Left renal cortex interstitium (tissue), 4 donors: ENCODE data around the gene HSFX4. TPM values are rescaled to one million over a fixed set of nuclear protein-coding genes. Genes with fewer than 3 reads are reported as not detected.
A peak's percentile ranks its signal among the peaks of the same experiment; 100 is the strongest.
"Not testable (repeated sequence)": the region's sequence is repeated elsewhere in the genome, so short reads cannot be mapped to it uniquely, and the experiment has no call there.

Experiments
- DNase-seq, 4 donors: peaks; one replicate each; pipeline ENCODE4 v3.0.0-alpha.2; 2013; ENCODE audit warnings: low read depth in 4 of 4, low spot score in 2 of 4, missing footprints in 1 of 4
- polyA plus RNA-seq, 4 donors: library from polyadenylated mRNA; unstranded; fragments of 120-200 nt; gene quantifications; one replicate each; pipeline ENCODE4 v1.2.1, GENCODE V29; 2013; ENCODE audit not compliant: insufficient read length in 4 of 4

HSFX4 gene
- polyA plus RNA-seq, 4 donors = 0.16 to 0.35 (median 0.22) TPM

DNA sequence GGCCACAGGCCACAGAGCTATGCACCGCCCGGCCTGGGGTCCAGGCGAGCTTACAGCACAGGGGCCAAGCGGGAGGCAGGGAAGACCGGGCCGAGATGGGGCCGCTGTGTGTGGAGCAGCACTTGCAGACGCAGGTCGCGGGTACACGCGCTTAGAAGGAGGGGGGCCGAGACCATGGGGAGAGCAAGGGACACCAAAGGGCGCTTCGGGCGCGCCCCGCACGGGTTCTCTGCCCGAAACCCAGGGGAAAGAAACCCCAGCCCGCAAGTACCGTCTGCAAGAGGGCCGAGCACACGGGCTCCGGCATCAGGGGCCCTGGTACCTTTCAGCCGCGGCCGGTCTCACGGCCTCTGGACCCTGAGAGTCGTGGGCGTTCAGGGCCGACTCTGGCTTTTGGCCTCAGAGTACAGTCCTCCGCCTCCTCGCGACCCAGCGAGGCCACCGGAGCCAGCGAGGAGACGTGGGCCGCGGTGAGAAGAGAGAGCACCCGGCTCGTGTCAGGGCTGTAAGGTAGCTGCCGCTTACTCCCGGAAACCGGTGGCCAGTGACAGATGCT is 8.6 kb downstream of the HSFX4 start:
- no peak for DNase-seq

GRCh38 chrX:149938427-149938880 is 9.1 kb downstream of the HSFX4 start, which contains the start of gene EOLA2:
TSS of gene EOLA2 (minus strand) at chrX:149938491. CDS start at chrX:149933874, 4,617 bp downstream.
- DNase-seq = peak; percentile 82 to 91 (median 86)

DNA sequence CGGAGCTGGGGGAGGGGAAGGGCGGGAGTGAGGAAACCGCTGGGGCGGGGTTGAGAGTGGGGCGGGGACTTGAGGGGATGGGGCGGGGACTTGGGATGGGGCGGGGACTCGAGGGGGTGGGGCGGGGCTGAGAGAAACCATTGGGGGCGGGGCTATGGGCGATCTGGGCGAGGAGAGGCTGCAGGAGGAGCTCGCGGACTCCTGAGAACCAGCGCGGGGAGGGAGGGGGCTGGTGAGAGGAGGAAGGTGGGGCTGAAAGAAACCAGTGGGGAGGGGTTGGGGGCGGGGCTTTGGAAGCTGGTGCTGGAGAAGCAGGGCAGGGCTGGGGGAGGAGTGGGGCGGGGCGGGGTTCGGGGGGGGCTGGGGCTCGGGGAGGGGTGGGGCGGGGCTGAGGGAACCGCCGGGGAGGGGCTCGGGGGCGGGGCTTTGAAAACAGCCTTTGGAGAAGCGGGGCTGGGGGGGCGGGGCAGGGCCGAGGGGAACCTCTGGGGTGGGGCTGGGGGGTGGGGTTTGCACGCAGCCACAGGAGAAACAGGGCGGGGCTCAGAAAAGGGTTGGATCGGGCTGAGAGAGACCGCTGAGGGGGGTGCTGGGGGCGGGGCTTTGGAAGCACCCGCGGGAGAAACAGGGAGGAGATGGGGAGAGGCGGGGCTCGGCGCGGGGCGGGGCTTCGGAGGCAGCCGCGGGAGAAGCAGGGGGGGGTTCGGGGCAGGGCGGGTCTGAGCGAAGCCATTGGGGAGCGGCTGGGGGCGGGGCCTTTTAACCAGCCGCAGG is 9.7 kb downstream of the HSFX4 start:
- peak in 3 of 4 donors; percentile 66 to 84 (median 71) for DNase-seq

DNA sequence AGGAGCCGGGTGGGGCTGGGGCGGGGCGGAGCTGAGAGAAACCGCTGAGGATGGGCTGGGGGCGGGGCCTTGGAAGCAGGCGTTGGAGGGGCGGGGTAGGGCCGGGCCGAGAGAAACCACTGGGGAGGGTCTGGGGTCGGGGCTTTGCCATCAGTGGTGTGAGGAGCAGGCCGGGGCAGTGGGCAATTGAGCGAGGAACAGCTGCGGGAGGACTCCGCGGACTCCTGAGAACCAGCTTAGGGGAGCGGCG is 10.2 kb downstream of the HSFX4 start:
- peak in 1 of 4 donors; percentile 39 for DNase-seq

- DNase-seq = peak; percentile 67 to 88 (median 80)
Measured at GRCh38 chrX:149939905-149940673, 10.7 kb downstream of the HSFX4 start.

DNA sequence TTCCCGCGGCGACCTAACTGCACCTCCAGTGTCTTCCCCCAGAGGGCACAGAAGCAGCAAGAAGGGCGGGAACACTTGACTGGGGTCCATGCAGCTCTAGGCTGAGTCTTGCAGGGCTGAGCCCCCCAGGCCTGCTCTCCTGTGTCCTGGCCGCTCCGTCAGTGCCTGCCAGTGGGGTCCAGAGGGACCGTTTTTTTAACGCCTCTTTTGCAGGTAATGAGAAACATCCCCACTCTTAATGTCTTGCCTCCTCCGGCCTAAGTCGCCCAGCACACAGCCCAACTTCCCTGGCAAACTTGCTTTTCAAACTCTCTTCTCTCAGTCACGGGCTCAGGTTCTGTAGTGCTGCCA is 11.3 kb downstream of the HSFX4 start:
- not testable (repeated sequence) for DNase-seq

DNA sequence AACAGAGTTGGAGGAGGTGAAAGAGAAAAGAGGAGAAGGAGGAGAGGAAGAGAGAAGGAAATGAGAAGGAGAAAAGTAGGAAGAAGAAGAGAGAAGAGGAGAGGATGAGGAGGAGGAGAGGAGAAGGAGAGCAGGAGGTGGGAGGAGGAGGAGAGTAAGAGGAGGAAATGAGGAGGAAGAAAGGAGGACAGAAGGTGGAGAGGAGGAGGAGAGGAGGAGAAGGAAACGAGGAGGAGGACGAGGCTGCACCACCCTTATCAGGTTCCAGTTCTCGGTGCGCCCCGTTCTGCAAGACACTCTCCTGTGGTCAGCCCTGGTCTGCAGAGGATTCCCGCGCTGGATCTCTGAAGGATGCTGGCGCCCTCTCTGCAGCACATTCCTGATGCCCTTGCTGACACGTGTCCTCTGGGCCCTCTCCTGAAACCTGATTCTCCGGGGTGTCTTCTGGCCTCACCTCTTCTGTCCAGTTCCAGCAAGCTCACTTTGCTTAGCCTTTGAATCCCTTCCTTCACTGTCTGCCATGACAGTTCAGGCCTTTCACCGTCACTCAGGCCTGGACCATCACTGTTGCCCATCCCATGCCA is 15.8 kb downstream of the HSFX4 start:
- DNase-seq = not testable (repeated sequence)

- DNase-seq = not testable (repeated sequence)
Measured at GRCh38 chrX:149945820-149946219, 16.4 kb downstream of the HSFX4 start.

DNA sequence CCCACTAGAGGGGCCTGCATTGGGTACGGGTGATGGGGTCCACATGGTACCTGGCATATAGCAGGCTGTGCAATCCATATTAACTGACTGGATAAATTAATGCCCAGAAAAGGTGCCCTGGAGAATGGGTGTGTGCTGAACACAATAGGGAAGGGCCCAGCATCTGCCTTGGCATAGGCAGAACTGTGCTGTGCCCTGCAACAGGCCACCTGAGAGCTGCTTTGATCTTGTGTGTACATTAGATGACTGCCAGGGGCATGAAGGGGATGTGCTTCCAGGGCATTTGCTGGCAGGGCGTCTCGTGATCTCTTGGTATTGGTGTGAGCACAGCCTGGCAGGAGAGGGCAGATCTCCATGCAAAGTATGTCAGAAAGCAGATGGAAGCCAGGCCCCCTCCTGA is 17.6 kb downstream of the HSFX4 start:
- not testable (repeated sequence) for DNase-seq

DNA sequence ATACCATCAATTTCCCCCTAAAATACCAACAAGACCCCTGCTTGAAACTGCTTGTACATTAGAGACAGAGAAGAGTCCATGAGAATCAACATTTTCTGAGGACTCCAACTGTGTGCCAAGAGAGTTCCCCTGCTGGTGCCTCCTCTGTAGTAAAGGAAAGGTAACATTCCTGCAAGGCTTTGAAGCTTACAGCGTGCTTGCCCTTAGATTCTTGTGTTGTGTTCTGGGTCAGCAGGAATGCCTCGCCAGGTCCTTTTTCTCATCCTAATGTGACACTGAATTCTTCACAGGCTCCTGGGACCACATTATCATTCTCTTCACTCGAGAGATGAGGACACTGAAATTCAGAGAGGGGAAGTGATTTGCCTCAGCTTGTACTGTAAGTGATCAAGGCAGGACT is 18.6 kb downstream of the HSFX4 start:
- no peak for DNase-seq

GRCh38 chrX:149949743-149950436 is 20.5 kb downstream of the HSFX4 start:
- no peak for DNase-seq

DNA sequence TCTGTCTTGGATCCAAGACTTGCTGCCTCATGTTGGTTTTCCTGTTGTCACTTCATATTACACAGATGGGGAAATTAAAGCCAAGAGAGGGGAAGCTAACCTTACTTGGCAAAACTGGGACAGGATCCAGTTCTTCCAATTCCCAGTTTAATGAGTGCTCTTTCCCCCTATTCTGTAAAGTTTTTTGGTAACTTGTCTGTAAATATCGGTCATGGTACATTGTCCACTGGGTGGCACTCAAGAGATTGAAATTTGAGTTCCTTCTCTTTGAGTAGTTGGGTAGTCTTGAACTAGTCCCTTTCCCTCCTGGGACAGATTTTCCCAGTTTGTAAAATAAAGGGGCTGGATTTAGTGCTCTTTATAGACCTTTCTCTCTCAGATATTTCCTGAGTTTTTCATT is 21.3 kb downstream of the HSFX4 start:
- no peak for DNase-seq

- no peak for DNase-seq
Measured at GRCh38 chrX:149961572-149961971, 32.2 kb downstream of the HSFX4 start.

- no peak for DNase-seq
Measured at GRCh38 chrX:149962010-149962409, 32.6 kb downstream of the HSFX4 start.

DNA sequence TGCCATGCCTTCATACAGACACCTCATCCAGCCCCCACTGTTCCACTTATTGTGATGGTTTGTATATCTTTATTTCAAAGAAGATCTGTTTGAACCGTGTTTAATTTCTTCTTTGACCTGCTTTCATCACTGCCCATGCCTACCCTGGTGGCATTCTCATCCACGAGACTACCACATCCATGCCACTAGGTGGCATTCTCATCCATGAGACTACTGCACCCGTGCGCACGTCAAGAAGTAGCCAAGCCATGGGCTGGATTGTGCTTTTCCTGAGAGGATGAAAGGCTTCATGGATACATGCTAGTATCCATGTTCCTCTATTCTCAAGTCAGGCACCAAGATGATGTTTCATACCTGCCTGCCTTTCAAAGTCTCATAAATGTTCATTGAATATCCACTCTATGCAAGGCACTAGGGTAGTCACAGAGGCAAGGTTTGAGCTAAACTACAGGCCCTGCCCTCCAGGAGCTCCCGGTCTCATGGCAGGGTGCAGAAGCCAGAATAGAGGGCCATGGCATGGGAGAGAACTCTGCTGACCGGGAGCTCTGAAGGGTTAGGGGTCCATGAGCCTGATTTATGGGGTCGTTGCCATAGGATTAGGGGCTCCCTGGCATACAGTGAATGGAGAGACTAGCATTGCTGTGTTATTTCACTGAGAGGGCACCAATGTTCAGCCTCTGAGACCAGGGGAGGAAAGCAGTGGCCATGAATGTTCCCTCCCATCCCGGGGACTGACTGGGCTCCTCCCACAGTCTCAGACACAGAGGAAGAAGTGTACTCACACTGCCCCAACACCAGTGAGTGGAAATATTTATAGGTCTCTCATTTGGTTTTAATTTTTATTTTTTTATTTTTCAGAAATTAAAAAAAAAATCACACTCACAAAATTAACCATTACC is 33.7 kb downstream of the HSFX4 start:
- no peak for DNase-seq

GRCh38 chrX:149979126-149979644 is 49.8 kb downstream of the HSFX4 start:
- no peak for DNase-seq
